Measurements from ENCODE around the gene MAP3K7CL. TPM values are rescaled to one million over a fixed set of nuclear protein-coding genes. Genes with fewer than 3 reads are reported as not detected.

The MAP3K7CL gene
- total RNA-seq, 1 experiment from 2014 or later = 0.31 TPM

DNA sequence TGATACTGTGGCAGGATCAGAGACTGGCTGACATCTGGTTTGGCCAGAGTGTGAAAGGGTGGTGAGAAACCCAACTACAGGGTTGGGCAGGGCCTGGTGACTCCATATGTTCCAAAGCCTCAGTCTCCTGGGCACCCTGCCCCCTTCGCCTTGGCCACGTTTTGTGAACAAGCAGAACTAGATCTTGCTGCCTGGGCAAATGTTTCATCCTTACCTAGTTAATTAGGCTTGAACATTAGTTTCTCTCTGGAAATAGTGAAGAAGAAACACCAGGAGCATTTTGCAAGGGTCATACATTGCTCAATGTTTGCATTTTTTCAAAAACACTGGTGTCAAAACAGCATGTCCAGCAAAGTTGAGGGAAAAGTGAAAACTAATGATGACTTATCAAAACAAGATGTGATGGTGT lies 60.5 kb downstream of the MAP3K7CL start:
- no TSS peak for BruUV-seq (replicated peaks)
- H3K9me3 ChIP-seq (ENCODE audit: control insufficient read depth, insufficient read depth, low read depth, low read length) = no peaks in the 10 kb centered on the region
- no peak for ATAC-seq
- ChIA-PET POLR2A (no interaction called here), CTCF (no interaction called here)
- H3K36me3 ChIP-seq (ENCODE audit: control insufficient read depth, insufficient read depth, low read length) = no peaks in the 10 kb centered on the region
- H3K27ac ChIP-seq (ENCODE audit: low read length) = no peak overlapping the region
- TF ChIP-seq SIN3A (IDR thresholded peaks at IDR 0.05; ENCODE audit: borderline replicate concordance, insufficient read depth, low read depth, low read length) = no peak
- TF ChIP-seq, protein P1, sequence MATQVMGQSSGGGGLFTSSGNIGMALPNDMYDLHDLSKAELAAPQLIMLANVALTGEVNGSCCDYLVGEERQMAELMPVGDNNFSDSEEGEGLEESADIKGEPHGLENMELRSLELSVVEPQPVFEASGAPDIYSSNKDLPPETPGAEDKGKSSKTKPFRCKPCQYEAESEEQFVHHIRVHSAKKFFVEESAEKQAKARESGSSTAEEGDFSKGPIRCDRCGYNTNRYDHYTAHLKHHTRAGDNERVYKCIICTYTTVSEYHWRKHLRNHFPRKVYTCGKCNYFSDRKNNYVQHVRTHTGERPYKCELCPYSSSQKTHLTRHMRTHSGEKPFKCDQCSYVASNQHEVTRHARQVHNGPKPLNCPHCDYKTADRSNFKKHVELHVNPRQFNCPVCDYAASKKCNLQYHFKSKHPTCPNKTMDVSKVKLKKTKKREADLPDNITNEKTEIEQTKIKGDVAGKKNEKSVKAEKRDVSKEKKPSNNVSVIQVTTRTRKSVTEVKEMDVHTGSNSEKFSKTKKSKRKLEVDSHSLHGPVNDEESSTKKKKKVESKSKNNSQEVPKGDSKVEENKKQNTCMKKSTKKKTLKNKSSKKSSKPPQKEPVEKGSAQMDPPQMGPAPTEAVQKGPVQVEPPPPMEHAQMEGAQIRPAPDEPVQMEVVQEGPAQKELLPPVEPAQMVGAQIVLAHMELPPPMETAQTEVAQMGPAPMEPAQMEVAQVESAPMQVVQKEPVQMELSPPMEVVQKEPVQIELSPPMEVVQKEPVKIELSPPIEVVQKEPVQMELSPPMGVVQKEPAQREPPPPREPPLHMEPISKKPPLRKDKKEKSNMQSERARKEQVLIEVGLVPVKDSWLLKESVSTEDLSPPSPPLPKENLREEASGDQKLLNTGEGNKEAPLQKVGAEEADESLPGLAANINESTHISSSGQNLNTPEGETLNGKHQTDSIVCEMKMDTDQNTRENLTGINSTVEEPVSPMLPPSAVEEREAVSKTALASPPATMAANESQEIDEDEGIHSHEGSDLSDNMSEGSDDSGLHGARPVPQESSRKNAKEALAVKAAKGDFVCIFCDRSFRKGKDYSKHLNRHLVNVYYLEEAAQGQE (IDR thresholded peaks at IDR 0.05; ENCODE audit: insufficient read depth in 1 of 2, low read depth in 2 of 2, low read length in 1 of 2) = no peak
- TF ChIP-seq POLR2AphosphoS5 (IDR thresholded peaks at IDR 0.05; ENCODE audit: low read depth, low read length) = no peak
- no peak overlapping the region for H3K4me3 ChIP-seq (ENCODE audit: low read depth in 2 of 2, low read length in 2 of 2)
- DNase-seq (ENCODE audit: low read depth, low spot score) = no peak
- intact Hi-C loops (cut with micrococcal nuclease; ENCODE audit: unreplicated experiment) (no loop called here), in situ Hi-C loops (cut with HindIII; ENCODE audit: low pct_unique_long_range_greater_than_20kb, low sequenced_read_pairs) (no loop called here)
- H3K4me1 ChIP-seq (ENCODE audit: control insufficient read depth, insufficient read depth, low read length) = peaks cover 2% of the 10 kb centered on the region; the same call in 1 of the 2 replicates
- no peaks in the 10 kb centered on the region for H3K27me3 ChIP-seq (ENCODE audit: control insufficient read depth, insufficient read depth, low read length)

DNA sequence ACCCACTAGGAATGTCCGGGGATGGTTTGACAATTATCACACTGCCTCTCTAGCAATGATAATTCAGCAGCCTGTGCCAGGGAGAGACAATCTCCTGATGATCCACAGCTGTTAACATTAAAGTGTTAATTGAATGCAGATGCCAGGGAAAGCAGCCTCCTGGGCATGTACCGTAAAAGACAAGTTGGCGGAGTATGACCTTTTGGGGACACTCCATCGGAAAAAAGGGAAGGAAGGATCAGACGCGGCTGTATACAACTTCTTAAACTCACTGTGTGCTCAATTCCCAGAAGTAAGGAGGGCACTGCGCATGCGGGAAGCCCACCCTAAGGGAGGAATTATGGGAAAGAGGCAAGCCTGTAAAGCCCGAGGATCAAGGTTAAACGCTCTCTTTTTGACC lies 62.6 kb downstream of the MAP3K7CL start:
- H3K4me3 ChIP-seq (ENCODE audit: low read depth in 2 of 2, low read length in 2 of 2) = no peak overlapping the region; a peak in 1 of 4 replicates
- TF ChIP-seq POLR2AphosphoS5 (IDR thresholded peaks at IDR 0.05; ENCODE audit: low read depth, low read length) (no peak), TCF7L2 (IDR thresholded peaks at IDR 0.05; ENCODE audit: low read depth, low read length) (no peak), SIN3A (IDR thresholded peaks at IDR 0.05; ENCODE audit: borderline replicate concordance, insufficient read depth, low read depth, low read length) (no peak)
- TF ChIP-seq, protein P1 (IDR thresholded peaks at IDR 0.05; ENCODE audit: insufficient read depth in 1 of 2, low read depth in 2 of 2, low read length in 1 of 2) = no peak
- TF ChIP-seq, protein P2, sequence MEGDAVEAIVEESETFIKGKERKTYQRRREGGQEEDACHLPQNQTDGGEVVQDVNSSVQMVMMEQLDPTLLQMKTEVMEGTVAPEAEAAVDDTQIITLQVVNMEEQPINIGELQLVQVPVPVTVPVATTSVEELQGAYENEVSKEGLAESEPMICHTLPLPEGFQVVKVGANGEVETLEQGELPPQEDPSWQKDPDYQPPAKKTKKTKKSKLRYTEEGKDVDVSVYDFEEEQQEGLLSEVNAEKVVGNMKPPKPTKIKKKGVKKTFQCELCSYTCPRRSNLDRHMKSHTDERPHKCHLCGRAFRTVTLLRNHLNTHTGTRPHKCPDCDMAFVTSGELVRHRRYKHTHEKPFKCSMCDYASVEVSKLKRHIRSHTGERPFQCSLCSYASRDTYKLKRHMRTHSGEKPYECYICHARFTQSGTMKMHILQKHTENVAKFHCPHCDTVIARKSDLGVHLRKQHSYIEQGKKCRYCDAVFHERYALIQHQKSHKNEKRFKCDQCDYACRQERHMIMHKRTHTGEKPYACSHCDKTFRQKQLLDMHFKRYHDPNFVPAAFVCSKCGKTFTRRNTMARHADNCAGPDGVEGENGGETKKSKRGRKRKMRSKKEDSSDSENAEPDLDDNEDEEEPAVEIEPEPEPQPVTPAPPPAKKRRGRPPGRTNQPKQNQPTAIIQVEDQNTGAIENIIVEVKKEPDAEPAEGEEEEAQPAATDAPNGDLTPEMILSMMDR (IDR thresholded peaks at IDR 0.05) = no peak
- no peaks in the 10 kb centered on the region for H3K36me3 ChIP-seq (ENCODE audit: control insufficient read depth, insufficient read depth, low read length)
- no peaks in the 10 kb centered on the region for H3K27me3 ChIP-seq (ENCODE audit: control insufficient read depth, insufficient read depth, low read length)
- in situ Hi-C loops (cut with HindIII; ENCODE audit: low pct_unique_long_range_greater_than_20kb, low sequenced_read_pairs) = no loop called here
- ATAC-seq (no peak), DNase-seq (ENCODE audit: low read depth, low spot score) (no peak)
- ChIA-PET CTCF (interaction anchor here (0.6 kb wide), 1 partner anchor 125 kb away, joined by 3 read pairs; no protein-coding TSS in a partner anchor), POLR2A (no interaction called here)
- H3K9me3 ChIP-seq (ENCODE audit: control insufficient read depth, insufficient read depth, low read depth, low read length) = no peaks in the 10 kb centered on the region
- no peak overlapping the region for H3K27ac ChIP-seq (ENCODE audit: low read length)
- intact Hi-C loops (cut with micrococcal nuclease; ENCODE audit: unreplicated experiment) = no loop called here
- peaks cover 6% of the 10 kb centered on the region; the same call in 1 of the 2 replicates for H3K4me1 ChIP-seq (ENCODE audit: control insufficient read depth, insufficient read depth, low read length)
- no TSS peak for BruUV-seq (replicated peaks)

All from Panc1 (cell line).